Right lobe of liver (tissue), 4 donors: ENCODE results near the gene TNK1.

Experiments used
- POLR2A ChIP-seq: fragments of 450-650 bp; IDR thresholded peaks from one replicate; pipeline ENCODE4 v1.6.1; 2017; ENCODE audit warnings: antibody characterized with exemption, mild to moderate bottlenecking
- TF ChIP-seq, protein P1 (sequence below), 4 donors: fragments of 200-600 bp in 3 of 4; fragments of 450-650 bp in 1 of 4; IDR thresholded peaks; one replicate each; pipeline versions ENCODE4 v1.5.1 to v1.8.0; 2016 to 2022; ENCODE audit warnings: antibody characterized with exemption in 4 of 4, mild to moderate bottlenecking in 2 of 4
- donor health status: DM: no; HTN: no; CAD: no.
- donor health status: DM: no; HTN: no; CAD: no.
- donor health status: DM: no; HTN: yes; CAD: no.

DNA sequence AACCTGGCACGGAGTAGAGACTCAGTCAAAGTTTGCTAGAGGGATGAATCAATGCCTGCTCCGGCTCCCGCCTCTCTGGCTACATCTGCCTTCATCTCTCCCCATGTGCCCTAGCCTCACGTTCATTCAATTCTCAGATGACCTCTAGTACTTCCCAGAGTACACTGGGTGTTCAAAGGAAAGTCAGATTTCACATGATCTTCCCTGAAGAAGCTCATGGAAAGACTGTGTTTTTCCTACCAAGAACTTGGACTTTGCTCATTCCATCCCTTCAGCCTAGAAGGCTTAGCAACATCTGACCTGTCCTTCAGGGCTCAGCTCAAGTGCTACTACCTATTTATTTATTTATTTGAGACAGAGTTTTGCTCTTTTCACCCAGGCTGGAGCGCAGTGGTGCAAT is 11.1 kb upstream of the TNK1 start:
- TF ChIP-seq, protein P1, sequence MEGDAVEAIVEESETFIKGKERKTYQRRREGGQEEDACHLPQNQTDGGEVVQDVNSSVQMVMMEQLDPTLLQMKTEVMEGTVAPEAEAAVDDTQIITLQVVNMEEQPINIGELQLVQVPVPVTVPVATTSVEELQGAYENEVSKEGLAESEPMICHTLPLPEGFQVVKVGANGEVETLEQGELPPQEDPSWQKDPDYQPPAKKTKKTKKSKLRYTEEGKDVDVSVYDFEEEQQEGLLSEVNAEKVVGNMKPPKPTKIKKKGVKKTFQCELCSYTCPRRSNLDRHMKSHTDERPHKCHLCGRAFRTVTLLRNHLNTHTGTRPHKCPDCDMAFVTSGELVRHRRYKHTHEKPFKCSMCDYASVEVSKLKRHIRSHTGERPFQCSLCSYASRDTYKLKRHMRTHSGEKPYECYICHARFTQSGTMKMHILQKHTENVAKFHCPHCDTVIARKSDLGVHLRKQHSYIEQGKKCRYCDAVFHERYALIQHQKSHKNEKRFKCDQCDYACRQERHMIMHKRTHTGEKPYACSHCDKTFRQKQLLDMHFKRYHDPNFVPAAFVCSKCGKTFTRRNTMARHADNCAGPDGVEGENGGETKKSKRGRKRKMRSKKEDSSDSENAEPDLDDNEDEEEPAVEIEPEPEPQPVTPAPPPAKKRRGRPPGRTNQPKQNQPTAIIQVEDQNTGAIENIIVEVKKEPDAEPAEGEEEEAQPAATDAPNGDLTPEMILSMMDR (IDR thresholded peaks at IDR 0.05), result no peak
- TF ChIP-seq POLR2A, result no peak
